Type B pancreatic cell (in vitro differentiated cells): ENCODE data around the gene PARP3. TPM values are rescaled to one million over a fixed set of nuclear protein-coding genes. Genes with fewer than 3 reads are reported as not detected.

ENCODE experiments used
- DNase-seq: peaks from one replicate; pipeline ENCODE4 v3.0.0; 2021; ENCODE audit warnings: mixed read lengths; ENCODE audit not compliant: unreplicated experiment; ENCODE audit errors: extremely low spot score
- H3K27ac Mint-ChIP-seq: 2 replicates; pipeline ENCODE4 v1.8.0; 2021; ENCODE audit warnings: mild to moderate bottlenecking, mixed read lengths
- H3K27me3 Mint-ChIP-seq: 2 replicates; pipeline ENCODE4 v1.8.0; 2021; ENCODE audit warnings: mixed read lengths
- H3K36me3 Mint-ChIP-seq: 2 replicates; pipeline ENCODE4 v1.8.0; 2021; ENCODE audit warnings: mixed read lengths
- H3K4me1 Mint-ChIP-seq: one replicate; pipeline ENCODE4 v1.8.0; 2021; ENCODE audit warnings: mixed read lengths; ENCODE audit not compliant: unreplicated experiment
- H3K4me3 Mint-ChIP-seq: 2 replicates; pipeline ENCODE4 v1.8.0; 2021; ENCODE audit warnings: mild to moderate bottlenecking, mixed read lengths
- H3K9me3 Mint-ChIP-seq: 2 replicates; pipeline ENCODE4 v1.8.0; 2021; ENCODE audit warnings: mixed read lengths
- CTCF ChIP-seq: fragments of 200-600 bp; sonication (generic); conservative IDR thresholded peaks from 2 replicates; pipeline ENCODE4 v1.5.0; 2021; ENCODE audit warnings: antibody characterized with exemption, mild to moderate bottlenecking
- total RNA-seq: library from RNA; stranded (reverse); gene quantifications from 2 replicates; pipeline ENCODE4 v1.2.1, GENCODE V29; 2021; ENCODE audit warnings: low replicate concordance

The PARP3 gene
- total RNA-seq, 1 donor from 2014 or later = 6.6 TPM

GRCh38 chr3:51995346-51996163, 53.4 kb downstream of the PARP3 start, which contains the start of gene RPL29:
TSS of gene RPL29 (minus strand) at chr3:51995895. CDS start at chr3:51995461, 434 bp downstream.
- peak within 1 kb of the TSS; percentile 100 for H3K27ac Mint-ChIP-seq
- no peaks in the 10 kb centered on the region for H3K9me3 Mint-ChIP-seq
- H3K4me3 Mint-ChIP-seq = peak within 1 kb of the TSS; percentile 100
- TF ChIP-seq CTCF = no peak
- DNase-seq = peak; percentile 89
- peaks cover 14% of the 10 kb centered on the region for H3K27me3 Mint-ChIP-seq
- peaks cover 21% of the 10 kb centered on the region for H3K36me3 Mint-ChIP-seq
- peaks cover 22% of the 10 kb centered on the region for H3K4me1 Mint-ChIP-seq

GRCh38 chr3:51997172-51997571, 55.0 kb downstream of the PARP3 start:
- Mint-ChIP-seq H3K4me1 (peaks cover 22% of the 10 kb centered on the region), H3K9me3 (no peaks in the 10 kb centered on the region), H3K27me3 (peaks cover 14% of the 10 kb centered on the region), H3K27ac (no peak overlapping the region), H3K36me3 (peaks cover 18% of the 10 kb centered on the region), H3K4me3 (no peak overlapping the region)
- DNase-seq = no peak
- no peak for TF ChIP-seq CTCF

GRCh38 chr3:51997935-51998596, 55.9 kb downstream of the PARP3 start:
- Mint-ChIP-seq H3K9me3 (no peaks in the 10 kb centered on the region), H3K27me3 (peaks cover 14% of the 10 kb centered on the region), H3K4me1 (peaks cover 18% of the 10 kb centered on the region), H3K27ac (peak overlapping the region; percentile 79), H3K4me3 (peak overlapping the region; percentile 19), H3K36me3 (peaks cover 18% of the 10 kb centered on the region)
- TF ChIP-seq CTCF = no peak
- DNase-seq = no peak

Other genes starting within 250 kb of the PARP3 start
- gene GRM2, start 235.3 kb upstream of the PARP3 start, total RNA-seq = 0.29 and 0.58 TPM in 2 replicates
- not detected in 2 replicates for gene IQCF6, start 163.1 kb upstream of the PARP3 start, total RNA-seq
- gene IQCF2, start 80.7 kb upstream of the PARP3 start, total RNA-seq = not detected in 2 replicates
- not detected in 2 replicates for gene IQCF5, start 66.8 kb upstream of the PARP3 start, total RNA-seq
- gene IQCF1, start 39.0 kb upstream of the PARP3 start, total RNA-seq = not detected in 2 replicates
- gene RRP9, start 459 bp upstream of the PARP3 start, total RNA-seq = 22.7 and 30.0 TPM in 2 replicates
- 0.17 TPM in 1 of 2 replicates, not detected in the other for gene GPR62, start 13.0 kb downstream of the PARP3 start, total RNA-seq
- 74.8 and 91.9 TPM in 2 replicates for gene PCBP4, start 25.1 kb downstream of the PARP3 start, total RNA-seq
- 22.1 and 27.2 TPM in 2 replicates for gene ABHD14B, start 31.7 kb downstream of the PARP3 start, total RNA-seq
- gene ABHD14A, start 32.7 kb downstream of the PARP3 start, total RNA-seq = 12.2 and 16.6 TPM in 2 replicates
- gene ACY1, start 41.2 kb downstream of the PARP3 start, total RNA-seq = 54.2 and 55.9 TPM in 2 replicates
- gene RPL29, start 53.5 kb downstream of the PARP3 start, total RNA-seq = 1,439 and 1,690 TPM in 2 replicates
- 11.9 and 25.9 TPM in 2 replicates for gene DUSP7, start 114.2 kb downstream of the PARP3 start, total RNA-seq
- gene POC1A, start 212.1 kb downstream of the PARP3 start, total RNA-seq = 10.5 and 19.1 TPM in 2 replicates